Measurements from ENCODE around the gene SPEM2. TPM values are rescaled to one million over a fixed set of nuclear protein-coding genes. Genes with fewer than 3 reads are reported as not detected.

Gene SPEM2
- polyA plus RNA-seq, 1 of the 3 experiments (the other 2 are of a cell fraction), result not detected

- no peaks in the 10 kb centered on the region for H3K9me3 ChIP-seq
- H3K4me2 ChIP-seq, result peak overlapping the region; percentile 95
- peak; percentile 72 for DNase-seq
- WGBS (ENCODE audit: low lambda C conversion rate), result 22% methylated on average over 7 of the region's 12 CpGs
- H3K9me2 ChIP-seq, result no peaks in the 10 kb centered on the region
- peaks cover 7% of the 10 kb centered on the region; the same call in 1 of the 2 replicates for H3K79me2 ChIP-seq (ENCODE audit: insufficient read depth)
- H3K4me1 ChIP-seq (ENCODE audit: control insufficient read depth in 1 of 2, insufficient read depth in 2 of 2, low read depth in 1 of 2, low read length in 1 of 2), result peaks cover 7 to 32% of the 10 kb centered on the region in 2 experiments; a peak in 2 of 4 replicates
- peak overlapping the region in 1 of 2 experiments; percentile 97; a peak in 2 of 4 replicates for H3K27ac ChIP-seq (ENCODE audit: low read depth in 2 of 2, low read length in 1 of 2)
- POLR2A ChIA-PET, result interaction anchor here (0.7 to 3.3 kb wide), 10 partner anchors 9 to 767 kb away, joined by 3 to 19 read pairs (median 4); partner anchors contain the start of genes NEURL4, POLR2A, TMEM256 and ZBTB4
- CTCF ChIA-PET, result interaction anchor here (0.7 to 1.6 kb wide), 6 partner anchors 26 to 120 kb away, joined by 3 to 11 read pairs (median 4); no protein-coding TSS in a partner anchor
- peak overlapping the region; percentile 67 to 70 for H3K4me3 ChIP-seq (ENCODE audit: low read depth in 2 of 2, low read length in 1 of 2)
- peaks cover 18% of the 10 kb centered on the region for H3F3A ChIP-seq (replicated peaks; ENCODE audit: insufficient read depth)
- peaks cover 0 to 4% of the 10 kb centered on the region in 2 experiments for H3K36me3 ChIP-seq (replicated peaks in 1 of 2; ENCODE audit: control insufficient read depth in 1 of 2, insufficient read depth in 2 of 2, low read length in 1 of 2)
- no peaks in the 10 kb centered on the region for H4K20me1 ChIP-seq (ENCODE audit: insufficient read depth)
- H3K27me3 ChIP-seq (ENCODE audit: insufficient read depth), result no peaks in the 10 kb centered on the region
- no peak overlapping the region for H2AFZ ChIP-seq (ENCODE audit: low read depth)
- TF ChIP-seq TCF12 (IDR thresholded peaks at IDR 0.05) (peak; percentile 3; the same call in 1 of the 2 replicates), NFIC (IDR thresholded peaks at IDR 0.05; ENCODE audit: borderline replicate concordance) (peak; percentile 60), EP300 (IDR thresholded peaks at IDR 0.05; ENCODE audit: borderline replicate concordance in 1 of 2, low read depth in 1 of 2, low read length in 1 of 2) (no peak), ZBTB33 (IDR thresholded peaks at IDR 0.05; ENCODE audit: borderline replicate concordance, low read depth) (no peak), MXI1 (IDR thresholded peaks at IDR 0.05; ENCODE audit: low read depth, low read length) (peak; percentile 59; the same call in 1 of the 2 replicates), PBX3 (IDR thresholded peaks at IDR 0.05) (peak; percentile 93), MAX (IDR thresholded peaks at IDR 0.05; ENCODE audit: low read depth) (0 out of 2 replicates have a peak, but pooled peaks have one; percentile 6), FOSL2 (IDR thresholded peaks at IDR 0.05; ENCODE audit: borderline replicate concordance, low read depth) (0 out of 2 replicates have a peak, but pooled peaks have one; percentile 16), CTCF (IDR thresholded peaks at IDR 0.05) (peak; percentile 12; the same call in 1 of the 2 replicates), NRF1 (IDR thresholded peaks at IDR 0.05; ENCODE audit: low read depth, low read length) (no peak)
- H3K9ac ChIP-seq, result peak overlapping the region; percentile 61
These were observed 15.4 kb downstream of the SPEM2 start for GRCh38 chr17:7440834-7441195.
